Peyer's patch (tissue), 4 donors: ENCODE results near the gene MAML3. TPM values are rescaled to one million over a fixed set of nuclear protein-coding genes. Genes with fewer than 3 reads are reported as not detected.

ENCODE experiments used
- DNase-seq, 3 donors: peaks; one replicate each; pipeline ENCODE4 v3.0.0-alpha.2; 2017 to 2019
- H3K27ac ChIP-seq, 4 donors: fragments of 200-600 bp; sonication (generic); one replicate each; pipeline ENCODE4 v1.5.1; 2016 to 2019
- H3K27me3 ChIP-seq, 2 donors: fragments of 200-600 bp; sonication (generic); one replicate each; pipeline ENCODE4 v1.5.1; 2019
- H3K36me3 ChIP-seq, 3 donors: fragments of 200-600 bp; sonication (generic); one replicate each; pipeline ENCODE4 v1.5.1; 2016 to 2019
- H3K4me1 ChIP-seq, 4 donors: fragments of 200-600 bp; sonication (generic); one replicate each; pipeline ENCODE4 v1.5.1; 2016 to 2019
- H3K4me3 ChIP-seq, 4 donors: fragments of 200-600 bp; sonication (generic); 1 replicate in 3 of 4; 2 replicates in 1 of 4; pipeline ENCODE4 v1.5.1; 2016 to 2019; ENCODE audit warnings: mild to moderate bottlenecking in 1 of 4
- H3K9me3 ChIP-seq, 4 donors: fragments of 200-600 bp; sonication (generic); one replicate each; pipeline ENCODE4 v1.5.1; 2016 to 2019; ENCODE audit warnings: mild to moderate bottlenecking in 1 of 4
- POLR2A ChIP-seq, 2 donors: fragments of 450-650 bp; IDR thresholded peaks; one replicate each; pipeline ENCODE4 v1.5.1; 2017; ENCODE audit warnings: antibody characterized with exemption in 2 of 2, mild to moderate bottlenecking in 2 of 2, moderate library complexity in 2 of 2
- total RNA-seq, 4 donors: library from RNA; depleted of rRNA; stranded (reverse); fragments of >200 nt; gene quantifications; one replicate each; pipeline ENCODE4 v1.1.0, GENCODE V29; 2016
- TF ChIP-seq, protein P1 (sequence below), 6 experiments: fragments of 450-650 bp in 4 of 6; fragments of 200-600 bp in 2 of 6; sonication (generic) in 1 of 6; IDR thresholded peaks; one replicate each; pipeline ENCODE4 v1.5.1; 2017 to 2019; ENCODE audit warnings: antibody characterized with exemption in 6 of 6, mild to moderate bottlenecking in 3 of 6, moderate library complexity in 1 of 6

MAML3 gene
- total RNA-seq, 4 donors from 2014 or later = 6.5 to 44.6 (median 22.1) TPM

DNA sequence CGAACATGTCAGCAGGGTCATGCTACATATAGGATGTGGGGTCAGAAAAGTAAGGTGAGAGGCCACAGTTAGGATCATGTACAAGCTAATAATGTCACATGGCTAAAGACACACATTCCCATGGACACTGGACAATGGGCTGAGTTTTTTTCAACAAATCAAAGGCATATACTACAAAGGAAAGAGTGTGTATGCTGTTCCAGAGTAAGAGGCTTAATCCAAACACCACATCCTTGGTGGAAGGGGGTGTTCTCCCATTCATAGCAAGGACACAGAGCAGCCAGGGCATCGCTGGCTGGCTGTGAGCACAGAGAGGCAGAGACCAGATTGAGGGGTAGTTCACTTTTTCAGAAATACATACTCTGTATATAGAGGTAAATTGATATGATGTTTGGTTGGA lies 356.7 kb downstream of the MAML3 start:
- Histone ChIP-seq H3K4me3 (no peak overlapping the region), H3K36me3 (no peaks in the 10 kb centered on the region), H3K27ac (no peak overlapping the region), H3K9me3 (no peaks in the 10 kb centered on the region), H3K27me3 (no peaks in the 10 kb centered on the region), H3K4me1 (no peaks in the 10 kb centered on the region)
- DNase-seq = no peak
- TF ChIP-seq, protein P1, sequence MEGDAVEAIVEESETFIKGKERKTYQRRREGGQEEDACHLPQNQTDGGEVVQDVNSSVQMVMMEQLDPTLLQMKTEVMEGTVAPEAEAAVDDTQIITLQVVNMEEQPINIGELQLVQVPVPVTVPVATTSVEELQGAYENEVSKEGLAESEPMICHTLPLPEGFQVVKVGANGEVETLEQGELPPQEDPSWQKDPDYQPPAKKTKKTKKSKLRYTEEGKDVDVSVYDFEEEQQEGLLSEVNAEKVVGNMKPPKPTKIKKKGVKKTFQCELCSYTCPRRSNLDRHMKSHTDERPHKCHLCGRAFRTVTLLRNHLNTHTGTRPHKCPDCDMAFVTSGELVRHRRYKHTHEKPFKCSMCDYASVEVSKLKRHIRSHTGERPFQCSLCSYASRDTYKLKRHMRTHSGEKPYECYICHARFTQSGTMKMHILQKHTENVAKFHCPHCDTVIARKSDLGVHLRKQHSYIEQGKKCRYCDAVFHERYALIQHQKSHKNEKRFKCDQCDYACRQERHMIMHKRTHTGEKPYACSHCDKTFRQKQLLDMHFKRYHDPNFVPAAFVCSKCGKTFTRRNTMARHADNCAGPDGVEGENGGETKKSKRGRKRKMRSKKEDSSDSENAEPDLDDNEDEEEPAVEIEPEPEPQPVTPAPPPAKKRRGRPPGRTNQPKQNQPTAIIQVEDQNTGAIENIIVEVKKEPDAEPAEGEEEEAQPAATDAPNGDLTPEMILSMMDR (IDR thresholded peaks at IDR 0.05) = no peak
- TF ChIP-seq POLR2A (IDR thresholded peaks at IDR 0.05) = no peak

DNA sequence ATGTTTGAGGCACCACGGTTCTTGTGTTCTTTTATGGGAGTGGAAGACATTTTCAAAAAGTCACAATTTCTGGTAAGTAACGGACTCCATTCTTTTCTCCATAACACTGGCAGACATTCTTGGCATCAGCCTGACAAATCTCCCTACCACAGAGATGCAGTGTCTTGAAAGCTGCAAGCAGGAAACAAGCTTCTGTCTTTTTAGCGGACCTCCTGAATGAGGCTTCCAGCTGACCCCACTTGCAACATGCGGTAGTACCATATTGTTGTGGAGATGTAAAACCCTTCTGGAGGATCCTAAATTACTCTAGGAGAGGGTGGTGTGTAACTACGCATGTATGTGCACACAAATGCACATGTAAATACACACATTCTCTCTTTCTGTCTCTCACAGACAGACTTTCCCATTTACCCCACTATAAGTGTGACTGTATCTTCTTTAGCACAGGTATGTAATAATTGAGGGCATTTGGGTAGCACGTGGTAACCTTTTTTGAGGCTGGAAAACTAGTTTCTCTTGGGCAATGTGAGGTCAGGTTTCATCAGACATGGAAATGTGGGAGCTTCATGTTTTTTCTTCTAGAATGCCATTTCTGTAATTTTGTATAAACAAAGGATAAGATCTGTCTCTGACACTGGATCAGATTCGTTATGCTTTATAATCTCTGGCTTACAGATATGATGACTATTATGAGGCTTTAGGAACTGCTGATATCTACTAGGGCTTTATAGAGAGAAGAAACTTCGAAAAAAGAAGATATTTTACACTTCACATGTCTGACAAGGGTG lies 358.3 kb downstream of the MAML3 start:
- Histone ChIP-seq H3K9me3 (no peaks in the 10 kb centered on the region), H3K27me3 (no peaks in the 10 kb centered on the region), H3K36me3 (no peaks in the 10 kb centered on the region), H3K27ac (no peak overlapping the region), H3K4me3 (no peak overlapping the region), H3K4me1 (no peaks in the 10 kb centered on the region)
- TF ChIP-seq, protein P1 (IDR thresholded peaks at IDR 0.05) = no peak
- TF ChIP-seq POLR2A (IDR thresholded peaks at IDR 0.05) = no peak
- DNase-seq = no peak

- no peak for TF ChIP-seq POLR2A (IDR thresholded peaks at IDR 0.05)
- TF ChIP-seq, protein P1 (IDR thresholded peaks at IDR 0.05) = no peak
- Histone ChIP-seq H3K36me3 (no peaks in the 10 kb centered on the region), H3K4me1 (no peaks in the 10 kb centered on the region), H3K27ac (no peak overlapping the region), H3K27me3 (no peaks in the 10 kb centered on the region), H3K9me3 (no peaks in the 10 kb centered on the region), H3K4me3 (no peak overlapping the region)
- DNase-seq = no peak
These were observed 359.6 kb downstream of the MAML3 start for GRCh38 chr4:139794158-139794954.

GRCh38 chr4:139791681-139792080 lies 362.3 kb downstream of the MAML3 start:
- Histone ChIP-seq H3K27me3 (no peaks in the 10 kb centered on the region), H3K27ac (no peak overlapping the region), H3K9me3 (no peaks in the 10 kb centered on the region), H3K4me3 (no peak overlapping the region), H3K36me3 (no peaks in the 10 kb centered on the region), H3K4me1 (no peaks in the 10 kb centered on the region)
- no peak for DNase-seq
- no peak for TF ChIP-seq POLR2A (IDR thresholded peaks at IDR 0.05)
- TF ChIP-seq, protein P1 (IDR thresholded peaks at IDR 0.05) = no peak

GRCh38 chr4:139790291-139790690 lies 363.7 kb downstream of the MAML3 start:
- Histone ChIP-seq H3K36me3 (no peaks in the 10 kb centered on the region), H3K27ac (no peak overlapping the region), H3K4me3 (no peak overlapping the region), H3K4me1 (no peaks in the 10 kb centered on the region), H3K27me3 (no peaks in the 10 kb centered on the region), H3K9me3 (no peaks in the 10 kb centered on the region)
- TF ChIP-seq, protein P1 (IDR thresholded peaks at IDR 0.05) = no peak
- TF ChIP-seq POLR2A (IDR thresholded peaks at IDR 0.05) = no peak
- no peak for DNase-seq
